ENCODE results near the gene DCTPP1.
"Not testable (repeated sequence)": the region's sequence is repeated elsewhere in the genome, so short reads cannot be mapped to it uniquely, and the experiment has no call there.

DCTPP1 gene

DNA sequence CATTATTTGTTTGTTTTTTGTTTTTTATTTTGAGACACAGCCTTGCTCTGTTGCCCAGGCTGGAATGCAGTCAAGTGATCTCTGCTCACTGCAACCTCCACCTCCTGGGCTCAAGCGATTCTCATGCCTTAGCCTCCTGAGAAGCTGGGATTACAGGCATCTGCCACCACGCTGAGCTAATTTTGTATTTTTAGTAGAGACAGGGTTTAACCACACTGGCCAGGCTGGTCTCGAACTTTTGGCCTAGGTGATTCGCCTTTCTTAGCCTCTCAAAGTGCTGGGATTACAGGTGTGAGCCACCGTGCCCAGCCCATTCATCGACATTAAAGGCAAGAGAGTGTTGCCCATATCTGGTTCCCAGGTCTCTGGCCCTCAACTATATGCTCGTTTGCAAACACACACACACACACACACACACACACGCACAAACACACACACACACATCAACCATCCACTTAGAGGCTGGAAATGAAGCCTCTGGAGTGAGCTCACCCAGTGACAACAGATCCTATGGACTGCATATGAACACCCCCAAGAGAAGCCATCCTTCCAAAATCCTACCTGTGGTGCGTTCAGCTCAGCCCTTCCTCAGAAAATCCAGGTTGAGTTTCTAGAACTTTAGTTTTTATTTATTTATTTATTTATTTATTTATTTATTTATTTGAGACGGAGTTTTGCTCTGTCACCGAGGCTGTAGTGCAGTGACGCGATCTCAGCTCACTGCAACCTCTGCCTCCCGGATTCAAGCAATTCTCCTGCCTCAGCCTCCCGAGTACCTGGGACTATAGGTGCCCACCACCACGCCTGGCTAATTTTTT lies 28.1 kb upstream of the DCTPP1 start:
- no peaks in the 10 kb centered on the region for H3K4me1 ChIP-seq (ENCODE audit: low read length)
- H3K36me3 ChIP-seq (replicated peaks; ENCODE audit: insufficient read depth, low read length) = no peaks in the 10 kb centered on the region
- H3F3A ChIP-seq (ENCODE audit: insufficient read depth, low read length) = no peaks in the 10 kb centered on the region
- no peak overlapping the region for H3K27ac ChIP-seq (ENCODE audit: low read length)
- H3K9me2 ChIP-seq (replicated peaks; ENCODE audit: insufficient read depth, low read length) = no peaks in the 10 kb centered on the region
- H4K20me1 ChIP-seq (ENCODE audit: insufficient read depth, low read length) = no peaks in the 10 kb centered on the region
- DNase-seq = no peak
- H2AFZ ChIP-seq (ENCODE audit: low read length) = no peak overlapping the region
- H3K9me3 ChIP-seq (replicated peaks; ENCODE audit: insufficient read depth, low read length) = no peaks in the 10 kb centered on the region
- no peak overlapping the region for H3K9ac ChIP-seq (ENCODE audit: low read length)
- TF ChIP-seq, protein P1, sequence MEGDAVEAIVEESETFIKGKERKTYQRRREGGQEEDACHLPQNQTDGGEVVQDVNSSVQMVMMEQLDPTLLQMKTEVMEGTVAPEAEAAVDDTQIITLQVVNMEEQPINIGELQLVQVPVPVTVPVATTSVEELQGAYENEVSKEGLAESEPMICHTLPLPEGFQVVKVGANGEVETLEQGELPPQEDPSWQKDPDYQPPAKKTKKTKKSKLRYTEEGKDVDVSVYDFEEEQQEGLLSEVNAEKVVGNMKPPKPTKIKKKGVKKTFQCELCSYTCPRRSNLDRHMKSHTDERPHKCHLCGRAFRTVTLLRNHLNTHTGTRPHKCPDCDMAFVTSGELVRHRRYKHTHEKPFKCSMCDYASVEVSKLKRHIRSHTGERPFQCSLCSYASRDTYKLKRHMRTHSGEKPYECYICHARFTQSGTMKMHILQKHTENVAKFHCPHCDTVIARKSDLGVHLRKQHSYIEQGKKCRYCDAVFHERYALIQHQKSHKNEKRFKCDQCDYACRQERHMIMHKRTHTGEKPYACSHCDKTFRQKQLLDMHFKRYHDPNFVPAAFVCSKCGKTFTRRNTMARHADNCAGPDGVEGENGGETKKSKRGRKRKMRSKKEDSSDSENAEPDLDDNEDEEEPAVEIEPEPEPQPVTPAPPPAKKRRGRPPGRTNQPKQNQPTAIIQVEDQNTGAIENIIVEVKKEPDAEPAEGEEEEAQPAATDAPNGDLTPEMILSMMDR (IDR thresholded peaks at IDR 0.05; ENCODE audit: low read length) = no peak
- TF ChIP-seq EZH2 (optimal IDR thresholded peaks at IDR 0.05; ENCODE audit: low read depth, low read length) (no peak), EZH2phosphoT487 (IDR thresholded peaks at IDR 0.05; ENCODE audit: low read length) (no peak)
- no peaks in the 10 kb centered on the region for H3K27me3 ChIP-seq (replicated peaks; ENCODE audit: insufficient read depth, low read length)
- no peak overlapping the region for H3K4me3 ChIP-seq (ENCODE audit: low read length)
- no peaks in the 10 kb centered on the region for H3K79me2 ChIP-seq (ENCODE audit: low read length)
- H3K4me2 ChIP-seq (ENCODE audit: low read depth, low read length) = no peak overlapping the region

GRCh38 chr16:30457256-30457655 lies 27.4 kb upstream of the DCTPP1 start:
- Histone ChIP-seq H3K9me3 (replicated peaks; ENCODE audit: insufficient read depth, low read length) (no peaks in the 10 kb centered on the region), H3K4me2 (ENCODE audit: low read depth, low read length) (no peak overlapping the region), H3K36me3 (replicated peaks; ENCODE audit: insufficient read depth, low read length) (no peaks in the 10 kb centered on the region), H3K9me2 (replicated peaks; ENCODE audit: insufficient read depth, low read length) (no peaks in the 10 kb centered on the region), H2AFZ (ENCODE audit: low read length) (no peak overlapping the region), H3K4me1 (ENCODE audit: low read length) (no peaks in the 10 kb centered on the region), H3K27me3 (replicated peaks; ENCODE audit: insufficient read depth, low read length) (no peaks in the 10 kb centered on the region), H3K4me3 (ENCODE audit: low read length) (no peak overlapping the region), H3K27ac (ENCODE audit: low read length) (no peak overlapping the region), H3F3A (ENCODE audit: insufficient read depth, low read length) (no peaks in the 10 kb centered on the region), H4K20me1 (ENCODE audit: insufficient read depth, low read length) (no peaks in the 10 kb centered on the region), H3K79me2 (ENCODE audit: low read length) (no peaks in the 10 kb centered on the region), H3K9ac (ENCODE audit: low read length) (no peak overlapping the region)
- DNase-seq = no peak
- TF ChIP-seq EZH2phosphoT487 (IDR thresholded peaks at IDR 0.05; ENCODE audit: low read length) (no peak), EZH2 (optimal IDR thresholded peaks at IDR 0.05; ENCODE audit: low read depth, low read length) (no peak)
- TF ChIP-seq, protein P1 (IDR thresholded peaks at IDR 0.05; ENCODE audit: low read length) = no peak

DNA sequence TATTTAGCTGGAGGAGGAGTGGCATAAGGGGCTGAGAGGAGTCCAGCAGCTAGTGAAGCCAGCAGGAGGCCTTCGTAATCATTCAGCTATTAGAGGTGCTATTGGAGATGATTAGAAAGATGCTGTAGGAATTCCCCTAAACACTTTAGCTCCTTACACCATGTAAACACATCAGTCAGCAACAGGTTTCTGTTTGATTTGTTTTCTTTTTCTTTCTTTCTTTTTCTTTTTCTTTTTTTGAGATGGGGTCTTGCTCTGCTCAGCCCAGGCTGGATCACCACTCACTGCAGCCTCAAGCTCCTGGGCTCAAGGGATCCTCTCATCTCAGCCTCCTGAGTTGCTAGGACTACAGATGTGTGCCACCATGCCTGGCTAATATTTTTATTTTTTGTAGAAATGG lies 26.5 kb upstream of the DCTPP1 start:
- H3K9me2 ChIP-seq (replicated peaks; ENCODE audit: insufficient read depth, low read length) = no peaks in the 10 kb centered on the region
- H3K79me2 ChIP-seq (ENCODE audit: low read length) = no peaks in the 10 kb centered on the region
- no peak overlapping the region for H3K9ac ChIP-seq (ENCODE audit: low read length)
- H4K20me1 ChIP-seq (ENCODE audit: insufficient read depth, low read length) = no peaks in the 10 kb centered on the region
- H3K9me3 ChIP-seq (replicated peaks; ENCODE audit: insufficient read depth, low read length) = no peaks in the 10 kb centered on the region
- H3K27ac ChIP-seq (ENCODE audit: low read length) = no peak overlapping the region
- no peaks in the 10 kb centered on the region for H3F3A ChIP-seq (ENCODE audit: insufficient read depth, low read length)
- DNase-seq = no peak
- H3K4me2 ChIP-seq (ENCODE audit: low read depth, low read length) = no peak overlapping the region
- no peak overlapping the region for H2AFZ ChIP-seq (ENCODE audit: low read length)
- no peaks in the 10 kb centered on the region for H3K27me3 ChIP-seq (replicated peaks; ENCODE audit: insufficient read depth, low read length)
- H3K4me1 ChIP-seq (ENCODE audit: low read length) = no peaks in the 10 kb centered on the region
- H3K4me3 ChIP-seq (ENCODE audit: low read length) = no peak overlapping the region
- TF ChIP-seq EZH2phosphoT487 (IDR thresholded peaks at IDR 0.05; ENCODE audit: low read length) = no peak
- TF ChIP-seq, protein P1 (IDR thresholded peaks at IDR 0.05; ENCODE audit: low read length) = no peak
- TF ChIP-seq EZH2 (optimal IDR thresholded peaks at IDR 0.05; ENCODE audit: low read depth, low read length) = no peak
- H3K36me3 ChIP-seq (replicated peaks; ENCODE audit: insufficient read depth, low read length) = no peaks in the 10 kb centered on the region

- not testable (repeated sequence) for H3K79me2 ChIP-seq (ENCODE audit: low read length); H4K20me1 ChIP-seq (ENCODE audit: insufficient read depth, low read length); H3K27ac ChIP-seq (ENCODE audit: low read length); DNase-seq; H3F3A ChIP-seq (ENCODE audit: insufficient read depth, low read length); H3K9ac ChIP-seq (ENCODE audit: low read length); H3K4me2 ChIP-seq (ENCODE audit: low read depth, low read length); H3K4me3 ChIP-seq (ENCODE audit: low read length); H3K4me1 ChIP-seq (ENCODE audit: low read length); H2AFZ ChIP-seq (ENCODE audit: low read length); H3K9me2 ChIP-seq (replicated peaks; ENCODE audit: insufficient read depth, low read length); H3K9me3 ChIP-seq (replicated peaks; ENCODE audit: insufficient read depth, low read length); H3K36me3 ChIP-seq (replicated peaks; ENCODE audit: insufficient read depth, low read length); H3K27me3 ChIP-seq (replicated peaks; ENCODE audit: insufficient read depth, low read length)
Measured at GRCh38 chr16:30452709-30453580, 23.1 kb upstream of the DCTPP1 start.
